ENCODE measurements around the gene FAM216B. TPM values are rescaled to one million over a fixed set of nuclear protein-coding genes. Genes with fewer than 3 reads are reported as not detected.

FAM216B gene
- total and polyA plus RNA-seq, 10 of the 15 experiments (the other 5 are each of a cell fraction or from before 2014, with no cell fraction given) = not detected

DNA sequence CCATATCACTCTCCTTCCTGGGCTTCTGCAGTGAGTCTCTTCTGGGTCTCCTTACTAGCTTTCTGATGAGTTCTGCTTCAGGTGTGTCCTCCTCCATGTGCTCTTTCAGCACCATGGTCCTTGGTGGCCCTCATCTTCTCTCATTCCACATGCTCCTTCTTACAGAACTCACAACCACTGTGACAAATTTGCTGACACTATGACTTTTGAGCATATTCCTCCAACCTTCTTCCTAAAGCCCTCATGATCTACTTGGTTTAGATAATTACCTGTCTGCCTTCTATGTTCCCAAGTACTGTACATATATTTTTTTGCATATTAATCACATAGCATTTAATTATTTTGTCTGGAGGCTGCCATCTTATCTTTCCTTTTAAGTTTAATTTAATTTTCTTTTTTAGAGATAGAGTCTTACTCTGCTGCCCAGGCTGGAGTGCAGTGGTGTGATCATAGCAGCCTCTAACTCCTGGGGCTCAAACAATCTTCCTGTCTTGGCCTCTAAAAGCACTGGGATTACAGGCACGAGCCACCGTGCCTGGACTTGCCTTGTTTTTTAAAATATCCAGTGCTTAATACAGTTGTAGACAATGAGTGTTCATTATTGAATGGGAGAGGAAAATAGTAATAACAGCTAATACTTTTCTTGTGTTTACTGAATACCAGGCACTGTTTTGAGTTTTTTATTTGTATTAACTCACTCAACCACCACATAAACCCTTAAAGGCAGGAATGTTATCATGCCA lies 23.5 kb upstream of the FAM216B start (continued):
- TF ChIP-seq, protein P1, sequence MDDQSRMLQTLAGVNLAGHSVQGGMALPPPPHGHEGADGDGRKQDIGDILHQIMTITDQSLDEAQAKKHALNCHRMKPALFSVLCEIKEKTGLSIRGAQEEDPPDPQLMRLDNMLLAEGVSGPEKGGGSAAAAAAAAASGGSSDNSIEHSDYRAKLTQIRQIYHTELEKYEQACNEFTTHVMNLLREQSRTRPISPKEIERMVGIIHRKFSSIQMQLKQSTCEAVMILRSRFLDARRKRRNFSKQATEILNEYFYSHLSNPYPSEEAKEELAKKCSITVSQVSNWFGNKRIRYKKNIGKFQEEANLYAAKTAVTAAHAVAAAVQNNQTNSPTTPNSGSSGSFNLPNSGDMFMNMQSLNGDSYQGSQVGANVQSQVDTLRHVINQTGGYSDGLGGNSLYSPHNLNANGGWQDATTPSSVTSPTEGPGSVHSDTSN (IDR thresholded peaks at IDR 0.05; ENCODE audit: insufficient replicate concordance, low read depth, low read length) = no peak
- no peak for TF ChIP-seq BMI1 (IDR thresholded peaks at IDR 0.05; ENCODE audit: borderline replicate concordance)
- TF ChIP-seq, protein P2, sequence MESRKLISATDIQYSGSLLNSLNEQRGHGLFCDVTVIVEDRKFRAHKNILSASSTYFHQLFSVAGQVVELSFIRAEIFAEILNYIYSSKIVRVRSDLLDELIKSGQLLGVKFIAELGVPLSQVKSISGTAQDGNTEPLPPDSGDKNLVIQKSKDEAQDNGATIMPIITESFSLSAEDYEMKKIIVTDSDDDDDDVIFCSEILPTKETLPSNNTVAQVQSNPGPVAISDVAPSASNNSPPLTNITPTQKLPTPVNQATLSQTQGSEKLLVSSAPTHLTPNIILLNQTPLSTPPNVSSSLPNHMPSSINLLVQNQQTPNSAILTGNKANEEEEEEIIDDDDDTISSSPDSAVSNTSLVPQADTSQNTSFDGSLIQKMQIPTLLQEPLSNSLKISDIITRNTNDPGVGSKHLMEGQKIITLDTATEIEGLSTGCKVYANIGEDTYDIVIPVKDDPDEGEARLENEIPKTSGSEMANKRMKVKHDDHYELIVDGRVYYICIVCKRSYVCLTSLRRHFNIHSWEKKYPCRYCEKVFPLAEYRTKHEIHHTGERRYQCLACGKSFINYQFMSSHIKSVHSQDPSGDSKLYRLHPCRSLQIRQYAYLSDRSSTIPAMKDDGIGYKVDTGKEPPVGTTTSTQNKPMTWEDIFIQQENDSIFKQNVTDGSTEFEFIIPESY (IDR thresholded peaks at IDR 0.05) = no peak
- no peak for TF ChIP-seq IRF5 (IDR thresholded peaks at IDR 0.05; ENCODE audit: borderline replicate concordance)
- no peak for TF ChIP-seq FOS (IDR thresholded peaks at IDR 0.05; ENCODE audit: borderline replicate concordance, extremely low read depth, insufficient read length)
- no peak for TF ChIP-seq MXI1 (IDR thresholded peaks at IDR 0.05; ENCODE audit: low read depth, low read length)

DNA sequence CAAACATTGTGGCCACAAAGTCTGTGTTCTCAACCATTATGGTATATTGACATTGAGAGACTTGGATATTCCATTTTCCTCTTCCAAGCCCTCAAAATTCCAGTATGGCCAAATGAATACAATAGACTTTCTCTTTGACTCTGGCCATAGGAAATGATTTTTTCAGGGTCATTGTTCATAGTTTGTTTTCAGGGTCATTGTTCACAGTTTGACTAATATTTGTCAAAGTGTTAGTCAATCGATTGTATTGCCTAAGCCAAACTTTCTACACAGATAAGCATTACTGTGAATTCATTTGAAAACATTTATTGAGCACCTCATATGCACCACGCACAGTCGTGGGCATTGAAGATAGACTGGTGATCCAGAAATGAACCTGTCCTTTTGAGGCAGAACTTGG lies 22.9 kb upstream of the FAM216B start:
- no peak overlapping the region for H3K9ac ChIP-seq (ENCODE audit: control insufficient read depth, insufficient read depth, low read length)
- BruUV-seq (replicated peaks) = no TSS peak
- in situ Hi-C loops (cut with MboI) (no loop called here), intact Hi-C loops (cut with micrococcal nuclease; ENCODE audit: unreplicated experiment) (no loop called here)
- no peak overlapping the region for H3K27ac ChIP-seq (ENCODE audit: control insufficient read depth, insufficient read depth)
- H2AFZ ChIP-seq (ENCODE audit: control insufficient read depth, low read depth, low read length) = no peak overlapping the region
- H3K36me3 ChIP-seq (ENCODE audit: control insufficient read depth in 2 of 2, insufficient read depth in 2 of 2, low read length in 1 of 2) = no peaks in the 10 kb centered on the region
- H3K27me3 ChIP-seq (replicated peaks in 1 of 2; ENCODE audit: control insufficient read depth in 2 of 2, insufficient read depth in 2 of 2, low read length in 1 of 2) = no peaks in the 10 kb centered on the region
- H3K4me1 ChIP-seq (ENCODE audit: control insufficient read depth, insufficient read depth, low read length) = no peaks in the 10 kb centered on the region
- DNase-seq (ENCODE audit: low read depth, low spot score) (no peak), FAIRE-seq (no peak), ATAC-seq (no peak)
- WGBS (ENCODE audit: insufficient coverage, insufficient replicate concordance, low lambda C conversion rate, missing lambda C conversion rate) = 12% methylated on average over 3 of the region's 3 CpGs
- H3K9me3 ChIP-seq (replicated peaks; ENCODE audit: control insufficient read depth, insufficient read depth, low read length) = no peaks in the 10 kb centered on the region; the same call in 2 of the 3 replicates
- no peak overlapping the region for H3K4me3 ChIP-seq
- CTCF ChIA-PET = no interaction called here
- H4K20me1 ChIP-seq (ENCODE audit: control insufficient read depth, insufficient read depth) = no peaks in the 10 kb centered on the region
- RAD21 ChIA-PET (ENCODE audit: unreplicated experiment) = no interaction called here
- H3K79me2 ChIP-seq (ENCODE audit: control insufficient read depth, insufficient read depth, low read length) = no peaks in the 10 kb centered on the region
- POLR2A ChIA-PET = no interaction called here
- SMC1A ChIA-PET (ENCODE audit: uncharacterized antibody, unreplicated experiment) = no interaction called here
- no peak overlapping the region for H3K4me2 ChIP-seq (ENCODE audit: control insufficient read depth, insufficient read depth)
- no peak for TF ChIP-seq NFYB (IDR thresholded peaks at IDR 0.05; ENCODE audit: insufficient read depth, low read depth, low read length)
- no peak for TF ChIP-seq DPF2 (IDR thresholded peaks at IDR 0.05)
- TF ChIP-seq BRCA1 (IDR thresholded peaks at IDR 0.05; ENCODE audit: low read depth, low read length) = no peak
- no peak for TF ChIP-seq ETV6 (conservative IDR thresholded peaks at IDR 0.05 in 1 of 2, IDR thresholded peaks at IDR 0.05 in 1 of 2; ENCODE audit: borderline replicate concordance in 1 of 2, low read depth in 1 of 2)
- TF ChIP-seq SP1 (IDR thresholded peaks at IDR 0.05; ENCODE audit: low read depth, low read length) = no peak
- TF ChIP-seq MEF2A (IDR thresholded peaks at IDR 0.05; ENCODE audit: insufficient read depth, low read depth, low read length) = no peak
- no peak for TF ChIP-seq TARDBP (IDR thresholded peaks at IDR 0.05; ENCODE audit: borderline replicate concordance)
- no peak for TF ChIP-seq RCOR1 (conservative IDR thresholded peaks at IDR 0.05; ENCODE audit: low read depth, low read length)

All from GM12878 (cell line).